Tibial nerve (tissue), 4 donors: Measurements from ENCODE around the gene CALY. TPM values are rescaled to one million over a fixed set of nuclear protein-coding genes. Genes with fewer than 3 reads are reported as not detected.

ENCODE experiments used
- DNase-seq, 2 donors: peaks; one replicate each; pipeline ENCODE4 v3.0.0-alpha.2; 2019; ENCODE audit warnings: low spot score in 2 of 2
- H3K27ac ChIP-seq, 4 donors: fragments of 200-600 bp; sonication (generic) in 3 of 4; one replicate each; pipeline ENCODE4 v1.5.1; 2017 to 2019; ENCODE audit warnings: mild to moderate bottlenecking in 1 of 4
- H3K27me3 ChIP-seq, 2 donors: fragments of 200-600 bp; sonication (generic) in 1 of 2; one replicate each; pipeline versions ENCODE4 v1.5.1 to v1.6.0; 2017 to 2019
- H3K36me3 ChIP-seq, 3 donors: fragments of 200-600 bp; sonication (generic); one replicate each; pipeline ENCODE4 v1.5.1; 2018 to 2019
- H3K4me1 ChIP-seq, 4 donors: fragments of 200-600 bp; sonication (generic) in 3 of 4; one replicate each; pipeline ENCODE4 v1.5.1; 2017 to 2019
- H3K4me3 ChIP-seq, 4 donors: fragments of 200-600 bp; sonication (generic) in 3 of 4; one replicate each; pipeline ENCODE4 v1.5.1; 2017 to 2019; ENCODE audit warnings: mild to moderate bottlenecking in 1 of 4, moderate library complexity in 1 of 4
- H3K9me3 ChIP-seq, 4 donors: fragments of 200-600 bp; sonication (generic) in 3 of 4; one replicate each; pipeline ENCODE4 v1.5.1; 2017 to 2019
- EP300 ChIP-seq, 2 donors: sonication (generic); formaldehyde crosslinking; IDR thresholded peaks; one replicate each; pipeline ENCODE4 v1.6.1; 2017; ENCODE audit warnings: antibody characterized with exemption in 2 of 2, mild to moderate bottlenecking in 1 of 2
- POLR2A ChIP-seq, 2 donors: fragments of 450-650 bp; IDR thresholded peaks; one replicate each; pipeline ENCODE4 v1.6.1; 2017; ENCODE audit warnings: antibody characterized with exemption in 2 of 2, mild to moderate bottlenecking in 2 of 2, moderate library complexity in 2 of 2
- WGBS, 2 donors: methylation state at CpG; one replicate each; pipeline ENCODE4 v1.1.5; 2018; 5-methylcytosine and 5-hydroxymethylcytosine counted together
- total RNA-seq, 4 donors: library from RNA; depleted of rRNA; stranded (reverse); fragments of >200 nt; gene quantifications; one replicate each; pipeline ENCODE4 v1.1.0, GENCODE V29; 2016
- TF ChIP-seq, protein P1 (sequence below), 5 experiments: fragments of 200-600 bp in 3 of 5; fragments of 450-650 bp in 2 of 5; sonication (generic) in 3 of 5; IDR thresholded peaks; one replicate each; pipeline ENCODE4 v1.5.1; 2016 to 2019; ENCODE audit warnings: antibody characterized with exemption in 5 of 5, mild to moderate bottlenecking in 3 of 5, moderate library complexity in 2 of 5

The CALY gene
- total RNA-seq, 4 donors from 2014 or later: 0.60 to 4.4 (median 1.2) TPM; not detected in 1

DNA sequence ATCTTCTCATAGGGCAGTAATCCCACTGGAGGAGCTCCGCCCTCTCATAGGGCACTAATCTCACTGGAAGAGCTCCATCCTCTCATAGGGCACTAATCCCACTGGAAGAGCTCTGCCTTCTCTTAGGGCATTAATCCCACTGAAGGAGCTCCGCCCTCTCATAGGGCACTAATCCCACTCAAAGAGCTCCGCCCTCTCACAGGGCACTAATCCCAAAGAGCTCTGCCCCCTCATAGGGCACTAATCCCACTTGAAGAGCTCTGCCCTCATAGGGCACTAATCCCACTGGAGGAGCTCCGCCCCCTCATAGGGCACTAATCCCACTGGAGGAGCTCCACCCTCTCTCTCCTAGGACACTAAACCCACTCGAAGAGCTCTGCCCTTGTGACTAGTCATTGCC, 24.5 kb upstream of the CALY start:
- no peaks in the 10 kb centered on the region for H3K27me3 ChIP-seq
- TF ChIP-seq, protein P1, sequence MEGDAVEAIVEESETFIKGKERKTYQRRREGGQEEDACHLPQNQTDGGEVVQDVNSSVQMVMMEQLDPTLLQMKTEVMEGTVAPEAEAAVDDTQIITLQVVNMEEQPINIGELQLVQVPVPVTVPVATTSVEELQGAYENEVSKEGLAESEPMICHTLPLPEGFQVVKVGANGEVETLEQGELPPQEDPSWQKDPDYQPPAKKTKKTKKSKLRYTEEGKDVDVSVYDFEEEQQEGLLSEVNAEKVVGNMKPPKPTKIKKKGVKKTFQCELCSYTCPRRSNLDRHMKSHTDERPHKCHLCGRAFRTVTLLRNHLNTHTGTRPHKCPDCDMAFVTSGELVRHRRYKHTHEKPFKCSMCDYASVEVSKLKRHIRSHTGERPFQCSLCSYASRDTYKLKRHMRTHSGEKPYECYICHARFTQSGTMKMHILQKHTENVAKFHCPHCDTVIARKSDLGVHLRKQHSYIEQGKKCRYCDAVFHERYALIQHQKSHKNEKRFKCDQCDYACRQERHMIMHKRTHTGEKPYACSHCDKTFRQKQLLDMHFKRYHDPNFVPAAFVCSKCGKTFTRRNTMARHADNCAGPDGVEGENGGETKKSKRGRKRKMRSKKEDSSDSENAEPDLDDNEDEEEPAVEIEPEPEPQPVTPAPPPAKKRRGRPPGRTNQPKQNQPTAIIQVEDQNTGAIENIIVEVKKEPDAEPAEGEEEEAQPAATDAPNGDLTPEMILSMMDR (IDR thresholded peaks at IDR 0.05): no peak
- TF ChIP-seq POLR2A (IDR thresholded peaks at IDR 0.05) (no peak), EP300 (IDR thresholded peaks at IDR 0.05) (no peak)
- peak overlapping the region in 3 of 4 donors; percentile 71 to 91 (median 83) for H3K27ac ChIP-seq
- H3K36me3 ChIP-seq: peaks cover 0 to 48% (median 5%) of the 10 kb centered on the region in 3 donors
- H3K4me3 ChIP-seq: peak overlapping the region in 1 of 4 donors; percentile 10
- H3K4me1 ChIP-seq: peaks cover 0 to 17% (median 7%) of the 10 kb centered on the region in 4 donors
- DNase-seq: no peak
- 81 to 86% methylated on average over 5 of the region's 5 CpGs for WGBS, 2 donors
- peaks cover 0 to 8% (median 0%) of the 10 kb centered on the region in 4 donors for H3K9me3 ChIP-seq

DNA sequence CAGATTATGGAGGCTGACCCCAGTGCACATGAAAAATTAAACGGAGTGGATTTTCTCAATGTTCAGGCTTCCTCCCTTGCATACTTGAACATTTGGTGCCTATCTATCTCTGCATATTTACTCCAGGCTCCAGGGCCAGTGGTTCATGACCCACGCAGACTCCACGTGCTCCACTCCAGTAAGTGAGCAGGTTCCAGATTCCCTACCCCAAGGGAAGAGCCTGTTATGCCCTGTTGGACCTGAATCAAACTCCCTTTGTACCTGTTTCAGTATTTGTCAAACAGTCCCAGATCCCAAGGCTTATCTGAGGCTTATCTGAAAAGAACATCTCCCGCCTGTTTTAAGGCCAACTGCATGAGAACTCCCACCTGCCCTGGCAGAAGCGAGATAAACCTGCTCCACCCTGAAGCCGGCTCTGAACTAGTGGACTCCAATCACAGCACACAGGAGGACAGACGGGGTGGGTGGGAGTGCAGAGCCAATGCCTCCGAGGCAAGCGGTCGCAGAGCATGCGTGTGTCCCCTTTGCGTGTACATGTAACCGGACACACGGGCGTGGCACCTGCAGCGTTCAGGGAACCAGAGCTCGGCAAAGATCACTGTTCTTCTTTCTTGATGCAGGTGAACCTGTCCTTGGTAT, 23.4 kb upstream of the CALY start:
- H3K27me3 ChIP-seq: no peaks in the 10 kb centered on the region
- H3K4me3 ChIP-seq: no peak overlapping the region
- no peak for TF ChIP-seq POLR2A (IDR thresholded peaks at IDR 0.05)
- H3K4me1 ChIP-seq: peaks cover 0 to 28% (median 11%) of the 10 kb centered on the region in 4 donors
- peak overlapping the region in 2 of 4 donors; percentile 71 to 91 for H3K27ac ChIP-seq
- H3K9me3 ChIP-seq: peaks cover 0 to 8% (median 0%) of the 10 kb centered on the region in 4 donors
- peaks cover 0 to 48% (median 0%) of the 10 kb centered on the region in 3 donors for H3K36me3 ChIP-seq
- no peak for DNase-seq
- WGBS, 2 donors: 71 to 84% methylated on average over 7 to 17 of the region's 17 CpGs

DNA sequence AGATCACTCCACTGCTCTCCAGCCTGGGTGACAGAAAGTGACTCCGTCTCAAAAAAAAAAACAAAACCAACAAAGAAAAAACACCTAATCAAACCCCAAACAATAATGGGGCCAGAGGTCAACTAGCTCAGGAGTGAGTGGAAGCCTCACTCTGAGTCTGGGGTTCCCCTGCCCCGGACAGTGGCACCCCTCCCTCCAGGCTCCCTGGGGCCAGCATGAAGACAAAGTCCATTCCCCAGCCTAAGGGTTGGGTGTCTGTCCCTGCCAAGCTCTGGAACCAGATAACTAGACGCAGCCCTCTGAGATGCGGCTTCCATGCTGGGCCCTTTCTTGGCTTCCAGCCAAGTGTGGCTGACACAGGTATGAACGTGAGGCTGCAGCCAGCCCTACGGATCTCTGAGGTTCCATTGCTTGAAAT, 22.9 kb upstream of the CALY start:
- Histone ChIP-seq H3K4me3 (no peak overlapping the region), H3K27ac (peak overlapping the region in 1 of 4 donors; percentile 91), H3K4me1 (peaks cover 0 to 31% (median 11%) of the 10 kb centered on the region in 4 donors), H3K27me3 (no peaks in the 10 kb centered on the region), H3K9me3 (peaks cover 0 to 8% (median 0%) of the 10 kb centered on the region in 4 donors), H3K36me3 (peaks cover 0 to 48% (median 0%) of the 10 kb centered on the region in 3 donors)
- WGBS, 2 donors: 48 to 57% methylated on average over 6 of the region's 6 CpGs
- no peak for DNase-seq
- TF ChIP-seq EP300 (IDR thresholded peaks at IDR 0.05) (no peak), POLR2A (IDR thresholded peaks at IDR 0.05) (no peak)
- TF ChIP-seq, protein P1 (IDR thresholded peaks at IDR 0.05): no peak

DNA sequence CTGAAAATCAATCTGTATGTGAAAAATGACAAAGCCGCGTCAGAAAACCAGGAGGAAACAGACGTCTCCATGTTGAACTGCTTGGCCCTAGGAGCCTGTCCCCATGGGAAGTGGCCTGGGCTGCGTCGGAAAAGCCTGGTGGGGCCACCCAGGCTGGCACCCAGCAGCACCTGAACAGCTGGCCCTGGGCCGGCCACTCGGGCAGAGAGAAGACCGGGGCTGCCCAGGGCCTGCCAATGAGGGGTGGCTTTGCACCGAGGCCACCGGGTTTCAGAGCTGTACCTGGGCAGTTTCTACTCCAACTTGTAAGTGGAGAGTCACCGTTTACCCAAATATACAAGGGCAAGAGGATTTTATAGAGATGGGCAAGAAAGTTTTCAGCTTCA, 22.2 kb upstream of the CALY start:
- no peak for DNase-seq
- no peak for TF ChIP-seq POLR2A (IDR thresholded peaks at IDR 0.05)
- no peak for TF ChIP-seq EP300 (IDR thresholded peaks at IDR 0.05)
- TF ChIP-seq, protein P1 (IDR thresholded peaks at IDR 0.05): no peak
- Histone ChIP-seq H3K9me3 (peaks cover 0 to 8% (median 0%) of the 10 kb centered on the region in 4 donors), H3K27ac (peak overlapping the region in 2 of 4 donors; percentile 83 to 91), H3K4me3 (no peak overlapping the region), H3K4me1 (peaks cover 0 to 31% (median 11%) of the 10 kb centered on the region in 4 donors), H3K27me3 (no peaks in the 10 kb centered on the region), H3K36me3 (peaks cover 0 to 47% (median 0%) of the 10 kb centered on the region in 3 donors)
- 78 to 84% methylated on average over 11 of the region's 11 CpGs for WGBS, 2 donors

DNA sequence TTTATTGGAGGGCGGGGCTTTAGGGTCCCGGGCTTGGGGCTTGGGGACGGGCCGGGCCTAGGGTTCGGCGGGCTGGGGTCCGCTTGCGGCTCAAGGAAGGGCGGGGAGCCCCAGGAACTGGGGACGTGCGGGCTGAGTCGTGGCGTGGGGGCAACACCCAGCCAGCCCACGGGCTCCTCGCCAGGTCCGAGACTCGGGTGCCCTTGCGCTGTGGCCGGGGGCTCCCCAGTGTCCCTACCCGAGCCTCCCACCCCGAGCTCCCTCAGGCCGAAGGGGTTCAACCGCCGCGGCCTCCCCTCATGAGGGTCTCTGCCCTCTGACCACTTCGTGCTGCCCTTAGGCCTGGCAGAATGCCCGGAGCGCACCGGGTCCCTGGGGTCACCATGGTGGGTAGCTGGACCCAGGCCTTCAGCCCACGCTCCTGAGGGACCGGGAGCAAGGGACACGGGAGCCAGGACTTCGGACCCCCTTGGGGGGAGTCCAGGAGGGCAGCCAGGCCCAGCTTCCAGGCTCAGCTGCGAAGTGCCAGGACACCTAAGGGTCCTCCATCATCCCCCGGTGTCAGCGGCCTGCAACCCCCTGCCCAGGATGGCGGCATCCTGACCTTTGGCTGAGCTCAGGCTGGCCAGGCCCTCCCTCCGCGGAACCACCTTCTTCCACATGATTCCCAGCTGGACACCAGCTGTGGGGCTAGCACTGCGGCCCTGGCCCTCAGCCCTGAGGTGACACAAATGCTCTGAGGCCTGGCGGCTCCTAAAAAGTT, 21.6 kb upstream of the CALY start:
- DNase-seq: no peak
- peak overlapping the region in 3 of 4 donors; percentile 45 to 84 (median 72) for H3K4me3 ChIP-seq
- peak overlapping the region; percentile 42 to 91 (median 87) for H3K27ac ChIP-seq

More for the DNA sequence above, 21.6 kb upstream of the CALY start:
- Histone ChIP-seq H3K9me3 (peaks cover 0 to 8% (median 0%) of the 10 kb centered on the region in 4 donors), H3K27me3 (no peaks in the 10 kb centered on the region), H3K36me3 (peaks cover 0 to 41% (median 0%) of the 10 kb centered on the region in 3 donors), H3K4me1 (peaks cover 0 to 31% (median 11%) of the 10 kb centered on the region in 4 donors)
- 59 to 73% methylated on average over 13 to 26 of the region's 41 CpGs for WGBS, 2 donors
- TF ChIP-seq POLR2A (IDR thresholded peaks at IDR 0.05) (no peak), EP300 (IDR thresholded peaks at IDR 0.05) (no peak)
- TF ChIP-seq, protein P1 (IDR thresholded peaks at IDR 0.05): no peak
